ENCODE results near the gene ERGIC1.

Gene ERGIC1

GRCh38 chr5:172999974-173000373, 165.9 kb downstream of the ERGIC1 start:
- DNase-seq (ENCODE audit: extremely low read depth, low read depth), result no peak
- TF ChIP-seq CTCF (IDR thresholded peaks at IDR 0.05; ENCODE audit: low read depth, low read length, missing control alignments), result no peak
- no peak overlapping the region for H3K4me3 ChIP-seq (replicated peaks; ENCODE audit: low read depth, low read length)

GRCh38 chr5:173001229-173001841, 167.3 kb downstream of the ERGIC1 start:
- no peak overlapping the region for H3K4me3 ChIP-seq (replicated peaks; ENCODE audit: low read depth, low read length)
- no peak for TF ChIP-seq CTCF (IDR thresholded peaks at IDR 0.05; ENCODE audit: low read depth, low read length, missing control alignments)
- no peak for DNase-seq (ENCODE audit: extremely low read depth, low read depth)
